GM18519 (cell line): ENCODE data around the gene VPS13C.

Source experiments
- ATAC-seq: cut with Tn5 transposase; IDR thresholded peaks from one replicate; pipeline ENCODE4 v1.9.1; 2021; ENCODE audit warnings: mild to moderate bottlenecking, moderate library complexity; ENCODE audit not compliant: unreplicated experiment, low FRiP score

The VPS13C gene, protein sequence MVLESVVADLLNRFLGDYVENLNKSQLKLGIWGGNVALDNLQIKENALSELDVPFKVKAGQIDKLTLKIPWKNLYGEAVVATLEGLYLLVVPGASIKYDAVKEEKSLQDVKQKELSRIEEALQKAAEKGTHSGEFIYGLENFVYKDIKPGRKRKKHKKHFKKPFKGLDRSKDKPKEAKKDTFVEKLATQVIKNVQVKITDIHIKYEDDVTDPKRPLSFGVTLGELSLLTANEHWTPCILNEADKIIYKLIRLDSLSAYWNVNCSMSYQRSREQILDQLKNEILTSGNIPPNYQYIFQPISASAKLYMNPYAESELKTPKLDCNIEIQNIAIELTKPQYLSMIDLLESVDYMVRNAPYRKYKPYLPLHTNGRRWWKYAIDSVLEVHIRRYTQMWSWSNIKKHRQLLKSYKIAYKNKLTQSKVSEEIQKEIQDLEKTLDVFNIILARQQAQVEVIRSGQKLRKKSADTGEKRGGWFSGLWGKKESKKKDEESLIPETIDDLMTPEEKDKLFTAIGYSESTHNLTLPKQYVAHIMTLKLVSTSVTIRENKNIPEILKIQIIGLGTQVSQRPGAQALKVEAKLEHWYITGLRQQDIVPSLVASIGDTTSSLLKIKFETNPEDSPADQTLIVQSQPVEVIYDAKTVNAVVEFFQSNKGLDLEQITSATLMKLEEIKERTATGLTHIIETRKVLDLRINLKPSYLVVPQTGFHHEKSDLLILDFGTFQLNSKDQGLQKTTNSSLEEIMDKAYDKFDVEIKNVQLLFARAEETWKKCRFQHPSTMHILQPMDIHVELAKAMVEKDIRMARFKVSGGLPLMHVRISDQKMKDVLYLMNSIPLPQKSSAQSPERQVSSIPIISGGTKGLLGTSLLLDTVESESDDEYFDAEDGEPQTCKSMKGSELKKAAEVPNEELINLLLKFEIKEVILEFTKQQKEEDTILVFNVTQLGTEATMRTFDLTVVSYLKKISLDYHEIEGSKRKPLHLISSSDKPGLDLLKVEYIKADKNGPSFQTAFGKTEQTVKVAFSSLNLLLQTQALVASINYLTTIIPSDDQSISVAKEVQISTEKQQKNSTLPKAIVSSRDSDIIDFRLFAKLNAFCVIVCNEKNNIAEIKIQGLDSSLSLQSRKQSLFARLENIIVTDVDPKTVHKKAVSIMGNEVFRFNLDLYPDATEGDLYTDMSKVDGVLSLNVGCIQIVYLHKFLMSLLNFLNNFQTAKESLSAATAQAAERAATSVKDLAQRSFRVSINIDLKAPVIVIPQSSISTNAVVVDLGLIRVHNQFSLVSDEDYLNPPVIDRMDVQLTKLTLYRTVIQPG (N-terminal part only)

DNA sequence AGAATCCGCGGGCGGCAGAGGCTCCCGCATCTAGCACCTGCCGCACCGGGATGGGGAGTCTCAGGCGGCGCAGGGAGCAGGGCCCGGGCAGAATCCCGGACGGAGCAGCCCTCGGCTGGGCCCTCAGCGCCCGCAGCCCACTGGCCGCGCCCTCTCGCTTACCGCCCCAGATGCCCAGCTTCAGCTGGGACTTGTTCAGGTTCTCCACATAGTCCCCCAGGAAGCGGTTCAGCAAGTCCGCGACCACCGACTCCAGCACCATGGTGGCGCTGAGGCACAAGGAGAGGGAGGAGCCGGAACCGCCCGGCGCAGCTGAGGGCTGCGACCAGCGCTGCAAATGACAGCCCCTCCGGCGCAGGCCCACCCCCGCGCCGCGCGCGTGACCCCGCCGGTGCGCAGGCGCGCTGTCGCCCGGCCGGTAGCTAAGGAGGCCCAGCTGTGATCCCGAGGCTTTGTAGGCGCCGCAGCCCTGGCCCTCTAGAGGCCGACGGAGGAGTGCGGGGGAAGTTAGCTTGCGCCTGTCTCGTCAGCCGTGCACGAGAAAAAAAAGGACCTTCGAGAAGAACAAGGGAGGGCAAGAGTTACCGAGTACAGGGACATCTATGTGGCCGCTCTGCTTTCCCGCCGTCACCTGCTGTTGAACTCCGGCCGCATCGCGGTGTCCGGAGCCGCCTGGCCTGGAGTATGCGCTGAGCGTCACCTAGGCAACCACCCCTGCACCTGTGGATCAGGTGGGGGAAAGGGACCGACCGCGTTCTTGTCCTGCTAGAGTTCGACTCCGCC is at the start of gene VPS13C:
Gene VPS13C, minus strand, starts transcription at position 335 of the 783 bp plus-strand sequence. Its CDS starts 73 bp downstream, at position 262.
- ATAC-seq = peak; percentile 76

DNA sequence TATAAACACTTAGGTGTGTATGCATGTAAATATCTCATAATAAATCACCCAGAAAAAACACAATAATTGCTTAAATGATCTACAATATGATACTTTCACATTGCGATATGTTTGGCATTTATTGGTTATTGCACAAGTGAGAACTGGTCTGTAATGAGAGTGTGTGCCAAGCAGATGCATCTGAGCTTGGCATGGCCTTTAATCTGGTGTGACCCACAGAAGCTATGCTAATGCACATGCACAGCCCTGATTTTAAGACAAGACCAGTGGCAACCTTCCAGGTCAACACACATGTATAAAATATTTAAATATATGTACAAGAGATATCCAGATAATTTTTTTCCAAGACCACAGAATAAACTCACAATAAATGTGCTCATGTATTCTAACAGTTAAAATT is 49.2 kb upstream of the VPS13C start:
- ATAC-seq = no peak

DNA sequence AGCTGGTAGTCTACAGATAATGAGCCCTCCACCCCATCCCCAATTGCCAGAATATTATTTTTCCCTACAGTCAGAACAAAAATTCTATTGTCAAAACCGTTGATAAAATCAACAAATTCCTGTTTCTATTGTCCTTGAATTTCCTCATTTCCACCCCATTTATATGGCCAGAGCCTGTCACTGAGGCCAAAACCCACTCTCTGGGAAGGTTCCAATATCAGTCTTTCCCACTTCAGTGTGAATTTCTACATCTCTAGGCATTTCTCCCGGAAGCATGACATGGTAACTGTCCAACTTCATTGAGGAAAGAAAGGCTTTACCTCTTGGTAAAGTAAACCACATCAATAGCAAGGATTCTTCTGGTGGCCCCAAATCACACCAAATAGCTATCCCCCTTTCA is 48.2 kb upstream of the VPS13C start:
- no peak for ATAC-seq

DNA sequence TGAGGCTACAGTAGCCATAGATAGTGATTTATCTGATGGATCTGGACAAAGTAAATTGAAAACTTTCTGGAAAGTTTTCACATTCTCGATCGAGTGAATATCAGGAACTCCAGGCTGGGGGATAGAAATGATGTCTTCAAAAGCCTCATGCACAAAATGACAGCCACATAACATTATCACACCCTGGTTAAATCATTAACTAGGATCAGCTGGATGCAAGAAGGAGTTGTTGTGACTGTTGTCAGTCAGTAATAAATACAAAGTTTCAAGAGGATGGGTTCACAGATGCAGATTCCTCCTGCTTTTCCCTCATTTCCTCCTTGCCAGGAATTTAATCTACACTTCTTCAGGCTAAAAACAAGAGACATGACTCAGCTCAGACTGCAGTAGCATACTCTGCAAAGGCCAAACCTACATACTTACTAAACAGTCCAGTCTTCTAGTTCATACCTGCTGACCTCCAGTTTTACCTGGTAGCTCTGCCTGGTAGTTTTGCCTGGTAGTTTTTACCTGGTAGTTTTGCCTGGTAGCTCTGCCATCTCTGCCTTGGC is 47.4 kb upstream of the VPS13C start:
- ATAC-seq = no peak

DNA sequence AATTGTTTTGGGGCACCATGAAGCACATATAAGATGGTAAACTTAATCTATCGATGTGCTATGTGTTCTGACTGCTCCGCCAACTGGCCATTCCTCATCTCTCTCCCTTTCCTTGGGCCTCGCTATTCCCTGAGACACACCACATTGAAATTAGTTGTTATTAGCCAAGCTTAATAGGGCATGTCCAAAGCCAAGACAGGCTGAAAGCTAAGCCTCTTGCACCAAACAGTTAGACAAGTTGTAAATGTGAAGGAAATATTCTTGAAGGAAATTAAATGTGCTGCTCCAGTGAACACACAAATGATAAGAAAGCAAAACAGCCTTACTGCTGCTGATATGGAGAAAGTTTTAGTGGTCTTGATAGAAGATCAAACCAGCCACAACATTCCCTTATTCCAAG is 45.8 kb upstream of the VPS13C start:
- no peak for ATAC-seq

DNA sequence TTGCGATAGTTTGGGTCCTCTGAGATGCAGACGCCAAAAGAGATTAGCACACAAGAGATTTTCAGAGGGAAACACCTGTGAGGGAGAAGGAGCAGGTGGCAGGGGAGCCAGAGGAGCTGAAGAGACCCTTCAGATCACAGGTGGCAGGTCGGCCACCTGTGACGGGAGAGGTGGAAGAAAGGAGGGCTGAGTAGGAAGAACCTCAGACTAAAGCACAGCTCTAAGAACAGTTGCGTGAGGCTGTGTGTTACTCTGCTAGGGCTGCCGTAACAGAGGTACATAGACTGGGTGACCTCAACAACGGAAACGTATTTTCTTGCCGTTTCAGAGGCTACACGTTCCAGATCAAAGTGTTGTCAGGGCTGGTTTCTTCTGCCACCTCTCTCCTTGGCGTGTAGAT is 45.0 kb upstream of the VPS13C start:
- ATAC-seq = no peak

DNA sequence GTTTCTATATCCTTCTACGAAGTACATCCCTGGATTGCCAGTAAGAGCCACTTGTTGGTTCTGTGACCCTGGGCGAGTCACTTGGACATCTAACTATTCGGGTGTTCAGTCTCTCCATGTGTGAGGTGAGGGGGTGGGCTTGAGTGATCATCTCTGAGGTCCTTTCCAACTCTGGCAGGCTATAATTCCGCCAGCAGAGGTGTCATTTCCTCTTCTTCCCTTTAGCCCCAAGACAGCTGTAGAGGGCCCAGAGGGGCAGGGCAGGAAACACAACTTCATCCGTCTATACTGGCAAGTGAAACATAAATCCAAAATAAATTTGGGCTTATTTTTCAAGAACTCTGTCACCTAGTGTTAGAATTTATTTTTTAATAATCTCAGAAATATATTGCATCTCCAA is 44.6 kb upstream of the VPS13C start:
- ATAC-seq = no peak

DNA sequence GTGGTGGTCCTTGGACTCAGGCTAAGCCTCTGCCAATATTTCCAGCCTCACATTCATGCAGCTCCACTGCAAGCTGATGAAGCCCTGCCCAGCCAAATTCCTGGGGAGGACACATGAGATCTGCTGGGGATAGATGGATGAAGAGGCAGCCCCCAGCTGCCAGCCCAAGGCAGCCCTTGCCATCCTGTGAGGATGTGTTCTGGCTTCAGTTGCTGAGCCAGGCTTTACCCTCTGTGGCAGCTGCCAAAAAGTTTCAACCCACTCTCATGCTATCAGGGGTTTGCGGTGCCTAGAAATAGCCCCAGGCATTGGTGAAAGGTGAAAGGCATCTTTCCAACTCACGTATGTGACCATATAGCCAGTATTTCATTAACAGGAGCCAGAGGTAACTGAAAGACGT is 44.2 kb upstream of the VPS13C start:
- no peak for ATAC-seq

DNA sequence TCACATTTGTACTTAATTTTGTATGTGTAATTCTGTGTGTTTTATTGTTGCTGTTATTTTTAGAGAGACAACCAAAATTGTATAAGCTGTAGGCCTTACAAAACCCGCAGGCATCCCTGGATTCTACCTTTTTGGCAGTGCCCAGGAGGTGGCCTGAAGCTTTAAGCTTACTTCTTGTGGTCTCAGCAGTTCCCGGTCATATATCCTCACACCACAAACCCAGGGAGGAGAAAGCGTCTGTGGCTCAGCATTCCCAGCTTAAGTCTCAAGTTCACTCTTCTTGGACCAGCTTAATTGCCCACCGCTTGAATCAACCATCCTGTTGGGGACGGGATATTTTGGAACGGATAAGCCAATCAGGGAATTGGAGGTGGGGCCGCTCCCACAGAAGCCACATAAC is 43.2 kb upstream of the VPS13C start:
- no peak for ATAC-seq

DNA sequence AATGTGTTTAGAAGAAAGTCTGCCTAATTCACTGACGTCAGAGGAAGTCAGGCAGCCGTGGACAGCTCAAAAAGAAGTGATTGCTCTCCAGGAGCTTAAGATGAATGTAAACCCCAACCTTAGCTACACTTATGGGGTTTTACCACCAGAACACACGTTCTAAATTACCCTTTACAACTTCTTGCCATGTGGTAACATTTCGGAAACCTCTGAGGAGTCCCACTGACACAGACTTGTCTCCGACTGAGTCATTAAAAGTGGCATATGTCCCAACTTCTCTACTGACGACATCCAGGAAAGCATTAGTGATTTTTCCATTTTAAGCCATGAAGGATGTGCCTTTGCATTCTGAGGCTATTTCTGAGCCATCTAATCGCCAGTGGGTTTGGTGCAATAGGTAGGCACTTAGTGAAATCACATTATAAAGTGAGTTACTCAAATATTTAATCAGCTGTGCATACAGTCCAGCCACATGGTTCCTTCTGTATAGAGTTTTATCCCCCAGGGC is 38.9 kb upstream of the VPS13C start:
- no peak for ATAC-seq

DNA sequence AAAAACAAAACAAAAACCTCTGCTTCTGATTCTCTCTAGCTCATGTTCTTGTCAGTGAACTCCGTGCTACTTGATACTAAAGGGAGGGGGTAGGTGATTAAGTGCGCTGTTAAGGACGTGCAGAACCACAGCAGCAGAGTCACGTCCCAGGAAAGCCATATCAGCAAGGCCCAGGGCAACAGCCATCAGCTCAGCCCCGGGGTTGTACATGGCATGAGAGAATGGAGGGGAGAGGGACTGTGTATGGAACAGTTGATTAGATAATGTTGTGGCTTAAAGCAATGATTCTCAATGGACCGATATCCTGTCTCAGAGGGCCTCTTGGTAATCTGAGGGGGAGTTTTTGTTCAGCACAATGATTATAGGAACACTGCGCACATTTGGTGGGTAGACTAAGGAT is 34.1 kb upstream of the VPS13C start:
- ATAC-seq = no peak

DNA sequence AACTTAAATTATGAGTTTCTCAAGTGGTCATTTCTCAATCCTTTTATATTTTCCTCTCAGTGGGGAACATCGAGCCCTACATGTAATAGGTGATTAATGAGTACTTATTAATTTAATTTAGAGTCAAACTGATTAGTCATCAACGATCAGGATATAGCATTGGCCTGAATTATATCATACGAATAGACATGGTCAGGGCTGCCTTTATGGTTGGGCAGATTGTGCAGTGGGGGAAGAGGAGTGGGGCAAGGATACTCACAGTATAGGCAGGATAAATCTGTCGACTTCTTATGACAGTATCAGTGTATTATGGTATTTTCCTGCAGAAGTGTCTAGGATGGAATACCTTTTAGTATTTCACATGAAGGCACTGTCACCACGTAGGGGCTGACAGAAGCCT is 33.6 kb upstream of the VPS13C start:
- no peak for ATAC-seq

DNA sequence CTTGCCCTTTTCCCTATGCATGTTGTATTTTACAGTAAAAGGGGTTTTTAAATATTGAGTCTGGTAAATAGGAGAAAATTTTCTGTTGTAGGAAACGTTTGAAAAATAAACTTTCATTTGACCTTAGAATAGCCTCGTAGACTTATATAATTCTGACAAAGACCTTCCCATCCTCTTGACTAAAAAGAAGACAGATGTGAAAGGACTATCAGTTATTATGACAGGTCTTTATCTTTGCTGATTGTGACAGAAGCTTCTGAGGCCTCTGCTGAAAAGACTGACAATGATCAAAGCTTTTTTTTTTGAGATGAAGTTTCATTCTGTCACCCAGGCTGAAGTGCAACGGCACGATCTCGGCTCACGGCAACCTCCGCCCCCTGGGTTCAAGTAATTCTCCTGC is 30.7 kb upstream of the VPS13C start:
- ATAC-seq = no peak

DNA sequence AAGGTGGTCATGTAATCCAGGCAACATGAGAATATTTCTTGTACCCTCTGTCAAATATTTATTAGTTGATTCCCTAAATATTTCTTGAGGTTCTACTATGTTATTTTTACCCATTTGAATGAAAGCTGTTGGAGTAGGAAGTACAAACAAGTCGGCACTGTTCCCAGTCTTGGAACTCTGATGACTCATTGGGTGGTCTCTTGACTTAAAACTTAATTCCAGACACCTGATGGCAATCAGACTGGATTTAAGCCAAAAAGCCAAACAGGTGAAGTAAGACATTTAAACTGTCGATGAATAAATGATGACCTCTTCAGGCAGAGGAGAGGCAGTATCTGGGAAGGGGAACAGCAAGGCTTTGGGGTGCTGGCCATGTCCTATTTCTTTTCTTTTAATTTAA is 29.4 kb upstream of the VPS13C start:
- no peak for ATAC-seq

DNA sequence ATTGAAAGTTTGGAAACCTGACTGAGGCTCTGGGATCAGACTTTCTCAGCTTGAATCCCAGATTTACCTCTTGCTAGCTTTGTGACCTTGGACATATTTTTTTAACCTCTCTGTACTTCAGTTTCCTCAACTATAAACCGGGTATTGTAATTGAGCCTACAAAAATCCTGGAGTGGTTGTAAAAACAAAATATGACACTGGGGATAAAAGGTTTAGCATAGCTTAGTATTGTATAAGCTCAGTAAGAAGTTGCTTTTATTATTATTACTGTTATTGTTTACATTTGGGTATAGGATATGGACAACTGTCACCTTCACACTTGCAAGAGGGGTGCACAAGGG is 28.1 kb upstream of the VPS13C start:
- ATAC-seq = no peak

DNA sequence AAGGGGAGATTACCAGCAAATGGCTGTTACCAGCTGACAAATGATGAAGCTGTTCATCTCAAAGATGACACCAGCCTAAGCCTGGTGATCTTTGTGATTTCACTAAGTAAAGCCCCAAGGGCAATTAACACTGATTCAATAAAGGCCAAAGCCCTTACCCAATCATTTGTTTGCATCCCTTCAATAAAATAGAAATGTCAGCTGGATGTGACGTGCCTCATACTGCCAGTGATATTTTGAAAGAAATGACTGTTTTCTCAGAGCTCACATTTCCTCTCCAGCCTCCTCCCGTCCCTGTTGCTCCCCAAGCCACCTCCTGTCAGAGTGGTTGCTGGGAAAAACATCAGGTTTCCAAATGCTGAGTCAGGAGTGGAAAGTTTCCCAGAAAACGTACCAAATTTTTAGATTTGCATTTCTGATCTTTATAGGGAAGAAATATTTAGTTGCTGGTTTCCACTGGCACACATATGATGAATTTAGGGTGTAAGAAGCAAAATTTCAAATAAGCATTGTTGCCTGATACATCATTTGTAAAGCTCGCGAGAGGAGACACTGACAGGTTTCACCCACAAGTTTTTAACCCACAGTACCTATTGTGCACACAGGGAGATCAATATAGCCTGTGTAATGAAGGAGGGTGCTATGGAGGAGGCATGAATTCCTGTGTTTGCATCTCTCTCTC is 27.6 kb upstream of the VPS13C start:
- no peak for ATAC-seq

DNA sequence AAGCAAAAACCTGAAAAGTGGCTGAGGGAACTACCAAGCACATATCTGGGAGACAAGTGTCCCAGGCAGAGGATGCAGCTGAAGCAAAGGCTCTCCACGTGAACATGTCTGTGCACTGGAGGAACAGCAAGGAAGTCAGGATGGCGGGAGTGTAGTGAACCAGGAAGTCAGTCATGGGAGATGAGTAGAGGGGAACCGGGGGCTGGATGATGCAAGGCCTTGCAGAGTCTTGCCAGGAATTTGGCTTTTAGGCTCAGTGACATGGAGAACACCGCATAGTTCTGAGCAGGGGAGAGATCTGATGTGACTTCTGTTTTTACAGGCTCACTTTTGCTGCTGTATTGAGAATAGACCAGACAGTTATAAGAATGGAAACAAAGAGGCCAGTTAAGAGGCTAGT is 25.5 kb upstream of the VPS13C start:
- ATAC-seq = no peak

DNA sequence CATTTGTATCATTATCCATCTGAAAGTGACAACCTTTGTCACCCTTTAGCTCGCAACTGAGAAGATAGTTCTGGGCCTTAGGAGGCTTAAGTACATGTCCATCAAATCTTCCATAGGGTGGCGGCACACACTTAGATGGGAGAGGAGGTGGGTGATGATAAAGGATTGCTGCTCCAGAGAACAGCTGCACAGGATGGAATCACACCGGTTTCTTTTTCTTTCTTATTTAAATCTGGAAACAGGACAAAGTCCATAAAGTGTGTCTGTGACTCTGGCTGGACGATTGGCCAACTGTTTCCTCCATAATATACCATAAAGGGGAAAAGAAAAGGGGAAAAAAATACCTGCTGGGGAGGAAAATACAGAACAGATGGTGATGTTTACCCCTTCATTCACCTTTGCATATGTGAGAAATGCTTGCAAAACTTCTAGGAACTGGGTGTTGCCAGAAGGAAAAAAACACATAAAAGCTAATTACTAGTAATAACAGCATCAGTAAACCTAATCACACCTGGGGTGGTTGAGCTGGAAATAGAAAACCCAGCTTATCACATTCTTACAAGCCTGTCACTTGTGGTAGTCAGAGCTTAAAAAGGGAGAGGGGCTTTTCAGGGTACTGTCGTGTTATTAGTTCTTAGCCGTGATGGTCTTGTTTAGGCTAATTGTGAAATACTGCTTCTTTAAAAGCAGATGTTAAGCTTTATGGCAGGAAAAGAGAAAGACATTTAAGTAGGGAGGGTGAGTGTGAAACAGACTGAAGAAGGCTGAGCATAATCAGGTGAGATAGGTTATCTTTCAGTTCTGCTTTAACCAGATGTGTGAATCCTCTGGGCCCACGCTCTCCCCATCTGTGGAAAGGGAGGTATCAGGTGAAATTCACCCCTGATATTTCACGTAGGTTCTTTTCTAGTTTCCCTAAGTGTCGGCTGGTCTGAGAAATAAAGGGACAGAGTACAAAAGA is 23.2 kb upstream of the VPS13C start:
- ATAC-seq = no peak
